HG03103 (cell line): Measurements from ENCODE around the gene TBL2.
"Not testable (repeated sequence)": the region's sequence is repeated elsewhere in the genome, so short reads cannot be mapped to it uniquely, and the experiment has no call there.

ENCODE experiments used
- ATAC-seq: cut with Tn5 transposase; IDR thresholded peaks from one replicate; pipeline ENCODE4 v1.9.1; 2021; ENCODE audit warnings: low read depth; ENCODE audit not compliant: unreplicated experiment

The TBL2 gene

GRCh38 chr7:73606801-73607691 lies 28.7 kb upstream of the TBL2 start:
- ATAC-seq, result no peak

DNA sequence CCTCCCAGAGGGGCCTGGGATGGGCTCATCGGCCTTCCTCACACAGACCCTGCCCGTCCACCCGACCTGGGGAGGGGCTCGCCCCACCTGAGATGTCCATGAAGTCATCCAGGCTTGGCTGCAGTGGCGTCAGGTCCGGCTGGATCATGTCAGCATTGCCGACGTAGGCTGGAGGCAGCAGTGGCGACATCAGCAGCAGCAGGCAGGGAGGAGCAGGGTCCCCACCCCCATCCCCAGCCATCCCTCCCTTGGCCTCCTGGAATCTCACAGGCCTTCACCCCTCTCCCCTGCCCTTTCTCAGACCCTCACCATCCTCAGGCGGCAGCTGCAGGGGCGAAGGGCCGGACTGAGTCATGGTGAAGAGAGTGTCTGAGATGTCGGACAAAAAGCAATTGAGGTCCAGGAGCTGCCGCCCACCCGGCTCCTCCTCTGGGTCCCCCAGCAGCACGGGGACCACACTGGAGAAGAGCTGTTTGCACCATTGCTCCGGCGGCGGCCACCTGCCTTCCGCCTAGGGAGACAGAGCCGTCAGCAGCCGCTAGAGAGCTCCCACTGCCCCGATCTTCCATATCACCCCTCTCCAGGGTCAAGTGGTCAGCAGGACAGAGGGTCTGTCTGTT lies 27.3 kb upstream of the TBL2 start:
- ATAC-seq, result no peak

DNA sequence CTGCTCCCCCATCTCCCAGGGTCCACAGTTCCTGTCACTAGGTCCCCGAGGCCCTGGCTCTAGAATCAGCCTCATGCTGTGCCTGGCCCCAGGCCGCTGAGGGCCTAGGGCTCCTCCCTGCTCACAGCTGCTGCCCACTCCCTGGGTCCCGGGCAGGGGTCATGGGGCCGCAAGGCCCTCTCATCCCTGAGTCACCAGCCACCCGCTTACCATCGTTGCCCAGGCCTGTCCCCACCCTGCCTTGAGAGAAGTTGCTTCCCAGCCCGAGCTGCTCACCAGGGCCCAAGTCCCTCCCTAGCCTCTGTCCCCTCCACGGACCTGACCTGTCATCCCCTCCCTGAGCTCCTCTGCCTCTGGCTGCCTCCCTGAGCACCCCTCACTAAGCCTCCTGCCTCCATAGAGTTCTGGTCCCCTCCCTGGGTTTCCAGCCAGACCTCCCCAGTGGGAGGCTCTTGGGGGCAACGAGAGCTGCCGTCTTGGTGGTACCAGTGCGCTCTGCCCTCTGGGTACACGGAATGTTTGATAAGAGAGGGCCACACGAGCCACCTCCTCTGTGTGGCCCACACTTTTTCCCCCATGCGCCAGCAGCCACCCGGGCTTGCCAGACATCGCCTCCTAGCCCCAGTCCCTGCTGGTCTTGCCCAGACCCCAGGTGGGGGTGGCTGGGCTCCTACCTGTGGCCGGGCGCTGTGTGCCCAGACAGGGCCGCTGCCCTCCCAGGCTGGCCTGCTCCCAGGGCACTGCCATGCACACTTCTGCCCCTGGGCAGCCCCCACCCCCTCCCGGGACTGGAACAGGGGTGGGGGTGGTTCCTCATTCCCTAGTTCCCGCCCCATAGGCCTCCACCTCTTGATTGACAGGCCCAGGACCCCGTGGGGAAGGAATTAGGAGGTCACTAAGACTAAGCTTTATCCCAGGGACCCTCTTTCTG lies 24.6 kb upstream of the TBL2 start:
- ATAC-seq, result no peak

- ATAC-seq, result no peak
These were observed 21.5 kb upstream of the TBL2 start for GRCh38 chr7:73599916-73600315.

GRCh38 chr7:73599151-73599882 lies 20.9 kb upstream of the TBL2 start:
- no peak for ATAC-seq

GRCh38 chr7:73597978-73598782 lies 19.8 kb upstream of the TBL2 start:
- no peak for ATAC-seq

DNA sequence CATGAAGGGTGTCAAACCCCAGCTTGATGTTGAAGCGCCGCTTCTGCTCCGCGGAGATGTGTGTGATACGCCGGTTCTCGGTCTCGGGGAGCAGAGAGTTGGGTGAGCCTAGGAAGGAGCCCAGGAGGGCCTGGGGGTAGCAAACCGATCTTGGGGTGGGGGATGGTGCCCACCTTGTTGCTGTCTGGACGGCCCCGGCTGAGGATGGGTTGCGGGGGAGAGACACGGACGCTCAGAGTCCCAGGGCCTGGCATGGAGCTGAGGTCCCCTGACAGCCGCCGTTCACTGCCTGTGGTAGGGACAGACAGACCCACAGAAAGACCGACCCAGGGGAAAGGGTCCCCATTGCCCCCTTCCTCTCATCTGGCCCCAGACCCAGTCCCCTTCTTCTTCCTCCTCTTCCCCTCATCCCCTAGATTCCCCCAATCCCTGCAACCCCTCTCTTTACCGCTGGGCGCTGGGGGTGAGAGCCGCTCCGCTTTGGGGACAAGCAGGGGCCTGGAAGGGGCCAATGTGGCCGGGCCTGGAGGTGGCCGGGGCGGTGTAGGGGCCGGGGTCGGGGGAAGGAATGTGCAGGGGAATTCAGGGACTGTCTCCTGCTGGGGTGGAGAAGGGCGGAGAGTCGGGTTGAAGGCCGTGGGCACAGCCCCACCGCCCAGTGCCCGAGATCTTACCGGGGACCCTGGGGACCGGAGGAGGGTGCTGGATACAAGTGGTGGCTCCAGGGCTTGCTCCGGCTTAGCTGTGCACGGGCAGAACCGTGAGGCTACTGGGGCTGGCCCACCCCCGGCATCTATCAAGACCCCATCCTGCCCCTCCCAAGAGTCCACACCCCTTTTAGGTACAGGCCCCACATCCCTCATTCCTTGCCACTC lies 18.0 kb upstream of the TBL2 start:
- no peak for ATAC-seq

GRCh38 chr7:73595358-73595757 lies 17.0 kb upstream of the TBL2 start:
- ATAC-seq, result no peak

GRCh38 chr7:73593207-73594045 lies 15.0 kb upstream of the TBL2 start:
- no peak for ATAC-seq

- ATAC-seq, result no peak
These were observed 8.5 kb upstream of the TBL2 start for GRCh38 chr7:73586911-73587310.

- no peak for ATAC-seq
These were observed 6.8 kb upstream of the TBL2 start for GRCh38 chr7:73585196-73585595.

GRCh38 chr7:73582664-73583202 lies 4.4 kb upstream of the TBL2 start:
- ATAC-seq, result no peak

- not testable (repeated sequence) for ATAC-seq
These were observed 2.6 kb upstream of the TBL2 start for GRCh38 chr7:73581006-73581405.

DNA sequence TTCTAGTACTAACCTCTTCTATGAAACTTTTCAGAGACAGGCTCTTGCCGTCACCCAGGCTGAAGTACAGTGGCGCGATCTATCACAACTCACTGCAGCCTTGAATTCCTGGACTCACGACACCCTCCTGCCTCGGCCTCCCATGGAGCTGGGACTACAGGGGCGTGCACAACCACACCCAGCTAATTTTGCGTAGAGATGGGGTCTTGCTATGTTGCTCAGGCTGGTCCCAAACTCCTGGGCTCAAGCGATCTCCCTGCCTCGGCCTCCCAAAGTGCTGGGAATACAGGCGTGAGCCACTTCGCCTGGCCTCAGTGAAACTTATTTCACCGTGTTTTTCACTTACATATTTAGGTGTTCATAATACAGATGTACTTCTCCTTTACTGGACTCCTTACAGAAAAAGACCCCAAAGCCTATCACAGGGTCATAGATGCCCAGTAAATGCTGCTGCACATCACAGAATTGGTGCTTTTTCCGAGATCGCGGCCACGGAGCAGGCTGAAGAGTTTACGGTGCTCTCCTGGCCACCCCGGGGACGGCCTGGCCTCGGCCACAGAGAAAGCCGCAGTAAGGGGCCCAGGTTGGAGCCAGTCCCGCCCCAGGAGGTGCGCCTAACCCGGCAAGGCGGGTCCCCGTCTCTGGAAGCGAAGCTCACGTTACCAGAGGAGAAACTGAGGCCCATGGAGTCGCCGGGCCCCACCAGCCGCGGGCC lies 595 bp downstream of the TBL2 start:
- no peak for ATAC-seq

- no peak for ATAC-seq
These were observed 4.6 kb downstream of the TBL2 start for GRCh38 chr7:73573791-73574190.

DNA sequence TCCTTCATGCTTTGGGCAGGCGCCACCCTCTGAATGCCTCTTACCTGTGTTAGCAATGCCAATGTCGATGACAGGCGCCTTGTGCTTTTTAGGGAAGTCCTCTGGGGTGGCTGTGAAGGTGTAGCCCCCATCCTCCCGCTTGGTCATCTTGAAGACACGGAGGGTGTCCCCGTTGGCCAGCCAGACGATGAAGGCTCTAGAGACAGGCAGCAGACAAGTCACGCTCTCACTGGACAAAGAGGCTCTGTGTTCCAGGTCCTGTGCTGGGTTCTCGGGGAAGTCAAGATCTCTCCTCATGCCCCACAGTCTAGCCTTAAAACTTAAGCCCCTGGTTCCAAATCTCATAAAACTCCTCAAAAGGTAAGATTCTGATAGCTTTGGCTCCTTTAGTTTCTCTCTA lies 5.1 kb downstream of the TBL2 start:
- no peak for ATAC-seq

DNA sequence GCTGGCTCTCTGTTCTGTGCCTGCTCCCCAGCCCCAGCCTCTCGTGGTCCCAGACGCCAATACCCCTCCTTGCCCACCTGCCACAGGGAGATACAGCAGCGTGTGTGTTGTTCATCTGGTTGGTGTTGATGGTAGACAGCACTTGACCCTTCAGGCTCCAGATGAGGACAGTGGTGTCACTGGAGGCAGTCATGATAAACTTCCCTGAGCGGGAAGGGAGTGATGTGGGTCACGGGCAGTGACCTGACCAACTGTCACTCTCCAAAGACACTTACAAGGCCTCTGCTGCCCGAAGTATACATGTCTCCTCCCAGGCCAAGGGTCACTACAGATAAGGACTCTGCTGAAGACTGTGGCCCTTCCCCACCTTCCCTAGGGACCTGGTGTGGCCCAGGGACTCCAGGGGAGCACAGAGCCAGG lies 5.6 kb downstream of the TBL2 start:
- ATAC-seq, result no peak
